H9 (cell line): ENCODE results near the gene ZNF560. TPM values are rescaled to one million over a fixed set of nuclear protein-coding genes. Genes with fewer than 3 reads are reported as not detected.

Source experiments
- DNase-seq: peaks from one replicate; pipeline ENCODE4 v3.0.0-alpha.2; 2017
- H2AFZ ChIP-seq: one replicate; pipeline ENCODE4 v1.6.1; 2013; ENCODE audit warnings: mild to moderate bottlenecking, low read length, control low read depth, moderate library complexity
- H2AK5ac ChIP-seq: 2 replicates; pipeline ENCODE4 v1.6.1; 2013; ENCODE audit warnings: low read length, control low read depth, mixed read lengths; ENCODE audit not compliant: insufficient read length
- H2BK120ac ChIP-seq: one replicate; pipeline ENCODE4 v1.6.1; 2013; ENCODE audit warnings: low read depth, mild to moderate bottlenecking, low read length, control low read depth, inconsistent platforms; ENCODE audit not compliant: poor library complexity, severe bottlenecking
- H2BK12ac ChIP-seq: 2 replicates; pipeline ENCODE4 v1.6.1; 2013; ENCODE audit warnings: low read length, control low read depth, mixed read lengths, low read depth; ENCODE audit not compliant: insufficient read length
- H2BK15ac ChIP-seq: 2 replicates; pipeline ENCODE4 v1.6.1; 2013; ENCODE audit warnings: low read depth, low read length, control low read depth
- H2BK20ac ChIP-seq: one replicate; pipeline ENCODE4 v1.6.1; 2013; ENCODE audit warnings: low read depth, mild to moderate bottlenecking, low read length, control low read depth, inconsistent platforms; ENCODE audit not compliant: poor library complexity, severe bottlenecking
- H2BK5ac ChIP-seq: 2 replicates; pipeline ENCODE4 v1.6.1; 2013; ENCODE audit warnings: low read length, control low read depth, mixed read lengths; ENCODE audit not compliant: insufficient read length
- H3K14ac ChIP-seq: 2 replicates; pipeline ENCODE4 v1.6.1; 2013; ENCODE audit warnings: low read length, control low read depth; ENCODE audit not compliant: insufficient read depth
- H3K18ac ChIP-seq: 2 replicates; pipeline ENCODE4 v1.6.1; 2013; ENCODE audit warnings: low read depth, mild to moderate bottlenecking, mixed read lengths, low read length, control low read depth; ENCODE audit not compliant: insufficient read length
- H3K23ac ChIP-seq: 2 replicates; pipeline ENCODE4 v1.6.1; 2013; ENCODE audit warnings: low read length, control low read depth, mixed read lengths, low read depth; ENCODE audit not compliant: insufficient read length
- H3K23me2 ChIP-seq: 2 replicates; pipeline ENCODE4 v1.6.1; 2013; ENCODE audit warnings: low read depth, mild to moderate bottlenecking, mixed read lengths, low read length, control low read depth; ENCODE audit not compliant: insufficient read length, poor library complexity, severe bottlenecking
- H3K27ac ChIP-seq: 2 replicates; pipeline ENCODE4 v1.5.1; 2013; ENCODE audit warnings: low read length, control low read depth, mixed read lengths, low read depth; ENCODE audit not compliant: insufficient read length
- H3K27me3 ChIP-seq: 2 replicates; pipeline ENCODE4 v1.6.1; 2013; ENCODE audit warnings: low read length, control low read depth, inconsistent platforms; ENCODE audit not compliant: insufficient read depth
- H3K4ac ChIP-seq: 2 replicates; pipeline ENCODE4 v1.6.1; 2013; ENCODE audit warnings: low read depth, mild to moderate bottlenecking, control low read depth, inconsistent platforms, low read length, moderate library complexity
- H3K4me1 ChIP-seq: 2 replicates; pipeline ENCODE4 v1.6.1; 2013; ENCODE audit warnings: low read length, control low read depth, inconsistent platforms; ENCODE audit not compliant: insufficient read depth
- H3K4me2 ChIP-seq: 2 replicates; pipeline ENCODE4 v1.6.1; 2013; ENCODE audit warnings: low read length, control low read depth, mixed read lengths; ENCODE audit not compliant: insufficient read length, insufficient read depth
- H3K56ac ChIP-seq: 2 replicates; pipeline ENCODE4 v1.6.1; 2013; ENCODE audit warnings: low read depth, mild to moderate bottlenecking, mixed read lengths, low read length, control low read depth; ENCODE audit not compliant: insufficient read length
- H3K79me1 ChIP-seq: 2 replicates; pipeline ENCODE4 v1.6.1; 2013; ENCODE audit warnings: low read depth, mild to moderate bottlenecking, moderate library complexity, low read length, control low read depth, inconsistent platforms; ENCODE audit not compliant: insufficient read depth, poor library complexity, severe bottlenecking
- H3K79me2 ChIP-seq: 2 replicates; pipeline ENCODE4 v1.6.1; 2013; ENCODE audit warnings: low read length, control low read depth, inconsistent platforms; ENCODE audit not compliant: insufficient read depth
- H3K9ac ChIP-seq: 2 replicates; pipeline ENCODE4 v1.6.1; 2013; ENCODE audit warnings: low read length, control low read depth, mixed read lengths; ENCODE audit not compliant: insufficient read length; ENCODE audit errors: extremely low read depth
- H3K9me3 ChIP-seq: one replicate; pipeline ENCODE4 v1.6.1; 2013; ENCODE audit warnings: low read depth, low read length, inconsistent platforms; ENCODE audit not compliant: control insufficient read depth
- H3T11ph ChIP-seq: one replicate; pipeline ENCODE4 v1.6.1; 2013; ENCODE audit warnings: mild to moderate bottlenecking, low read length, control low read depth, inconsistent platforms
- H4K20me1 ChIP-seq: one replicate; pipeline ENCODE4 v1.6.1; 2013; ENCODE audit not compliant: control insufficient read depth, insufficient read length, insufficient read depth
- H4K5ac ChIP-seq: 2 replicates; pipeline ENCODE4 v1.6.1; 2013; ENCODE audit warnings: low read depth, mild to moderate bottlenecking, mixed read lengths, low read length, control low read depth; ENCODE audit not compliant: insufficient read length
- H4K8ac ChIP-seq: replicated peaks from 2 replicates; pipeline ENCODE4 v1.6.1; 2013; ENCODE audit warnings: low read length, control low read depth, mixed read lengths, low read depth; ENCODE audit not compliant: insufficient read length
- H4K91ac ChIP-seq: 2 replicates; pipeline ENCODE4 v1.6.1; 2013; ENCODE audit warnings: low read depth, mild to moderate bottlenecking, moderate library complexity, mixed read lengths, low read length, control low read depth; ENCODE audit not compliant: insufficient read length
- H3K27ac Mint-ChIP-seq, 3 experiments: 2 replicates in 2 of 3; 3 replicates in 1 of 3; pipeline ENCODE4 v1.8.0; 2020 to 2021; ENCODE audit warnings: mixed read lengths in 3 of 3, mild to moderate bottlenecking in 1 of 3, moderate library complexity in 1 of 3
- H3K27me3 Mint-ChIP-seq: 2 replicates; pipeline ENCODE4 v1.8.0; 2021; ENCODE audit warnings: low read depth, mild to moderate bottlenecking, moderate library complexity, mixed read lengths
- H3K36me3 Mint-ChIP-seq, 3 experiments: 2 replicates in 2 of 3; 3 replicates in 1 of 3; pipeline ENCODE4 v1.8.0; 2020 to 2021; ENCODE audit warnings: low read depth in 3 of 3, mixed read lengths in 3 of 3; ENCODE audit not compliant: insufficient read depth in 1 of 3
- H3K4me1 Mint-ChIP-seq, 2 experiments: 2 replicates each; pipeline ENCODE4 v1.8.0; 2020; ENCODE audit warnings: mixed read lengths in 2 of 2
- H3K4me3 Mint-ChIP-seq, 2 experiments: 2 replicates in 1 of 2; 3 replicates in 1 of 2; pipeline ENCODE4 v1.8.0; 2020 to 2021; ENCODE audit warnings: mild to moderate bottlenecking in 2 of 2, mixed read lengths in 2 of 2, moderate library complexity in 1 of 2
- H3K9me3 Mint-ChIP-seq, 2 experiments: 2 replicates in 1 of 2; 3 replicates in 1 of 2; pipeline ENCODE4 v1.8.0; 2020; ENCODE audit warnings: mild to moderate bottlenecking in 2 of 2, mixed read lengths in 2 of 2, moderate library complexity in 1 of 2
- WGBS: extraction: QIAGEN DNeasy Blood & Tissue Kit; methylation state at CpG from one replicate; pipeline ENCODE4 v1.1.7; 2013; ENCODE audit warnings: missing lambda C conversion rate, low lambda C conversion rate, mixed read lengths; ENCODE audit not compliant: insufficient read length; ENCODE audit errors: extremely low coverage; 5-methylcytosine and 5-hydroxymethylcytosine counted together
- total RNA-seq: library from RNA; stranded (reverse); gene quantifications from 2 replicates; pipeline ENCODE4 v1.2.1, GENCODE V29; 2021
- TF ChIP-seq, protein P1 (sequence below): fragments of 200-600 bp; sonication (generic); conservative IDR thresholded peaks from 3 replicates; pipeline ENCODE4 v1.8.0; 2021; ENCODE audit warnings: antibody characterized with exemption, mild to moderate bottlenecking

Gene ZNF560
- total RNA-seq, 1 experiment from 2014 or later, result not detected

DNA sequence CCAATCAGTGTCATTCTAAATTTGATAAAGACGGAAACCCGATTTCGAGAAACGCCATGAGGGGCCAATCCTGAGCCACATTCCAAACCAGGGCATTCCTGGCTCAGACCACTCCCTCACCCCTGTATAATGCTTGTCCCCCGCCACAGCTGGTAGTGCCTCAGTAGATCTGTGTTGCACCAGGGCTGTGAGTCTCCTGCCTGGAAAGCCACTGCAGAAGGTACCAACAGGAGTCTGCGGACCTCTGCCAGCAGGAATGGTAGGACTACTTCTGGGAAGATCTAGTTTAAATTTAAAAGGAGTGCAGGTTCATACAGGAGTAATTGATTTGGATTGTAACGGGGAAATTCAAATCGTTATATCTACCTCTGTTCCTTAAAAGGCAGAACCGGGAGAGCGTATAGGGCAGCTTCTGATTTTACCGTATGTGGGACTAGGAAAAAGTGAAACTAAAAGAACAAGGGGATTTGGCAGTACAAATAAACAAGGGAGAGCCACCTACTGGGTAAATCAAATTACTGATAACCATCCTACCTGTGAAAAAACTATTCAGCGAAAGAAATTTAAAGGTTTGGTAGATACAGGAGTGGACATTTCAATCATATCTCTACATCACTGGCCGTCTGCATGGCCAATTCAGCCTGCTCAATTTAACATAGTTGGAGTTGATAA is 42.3 kb downstream of the ZNF560 start:
- Histone ChIP-seq H3K4me2 (no peak overlapping the region), H3K18ac (no peak overlapping the region), H3K4ac (no peak overlapping the region), H2AK5ac (no peak overlapping the region), H3K14ac (no peak overlapping the region), H3K4me1 (no peaks in the 10 kb centered on the region), H2BK5ac (no peak overlapping the region), H3K9ac (no peak overlapping the region), H3K23me2 (no peaks in the 10 kb centered on the region), H3K79me1 (no peaks in the 10 kb centered on the region), H4K5ac (no peak overlapping the region), H3K27me3 (no peaks in the 10 kb centered on the region), H3K79me2 (no peaks in the 10 kb centered on the region), H4K8ac (no peak overlapping the region), H3K27ac (no peak overlapping the region), H3T11ph (no peak overlapping the region), H3K56ac (no peak overlapping the region), H2BK12ac (no peak overlapping the region), H2BK20ac (no peak overlapping the region), H2BK15ac (no peak overlapping the region), H2BK120ac (no peak overlapping the region), H3K23ac (no peak overlapping the region), H3K9me3 (peaks cover 81% of the 10 kb centered on the region), H2AFZ (no peak overlapping the region), H4K20me1 (no peaks in the 10 kb centered on the region), H4K91ac (no peak overlapping the region)
- Mint-ChIP-seq H3K36me3 (peaks cover 18 to 41% (median 19%) of the 10 kb centered on the region in 3 experiments), H3K27me3 (peaks cover 1% of the 10 kb centered on the region; the same call in 1 of the 2 replicates), H3K9me3 (peaks cover 91 to 97% of the 10 kb centered on the region in 2 experiments), H3K27ac (no peak overlapping the region), H3K4me1 (no peaks in the 10 kb centered on the region), H3K4me3 (no peak overlapping the region)
- TF ChIP-seq, protein P1, sequence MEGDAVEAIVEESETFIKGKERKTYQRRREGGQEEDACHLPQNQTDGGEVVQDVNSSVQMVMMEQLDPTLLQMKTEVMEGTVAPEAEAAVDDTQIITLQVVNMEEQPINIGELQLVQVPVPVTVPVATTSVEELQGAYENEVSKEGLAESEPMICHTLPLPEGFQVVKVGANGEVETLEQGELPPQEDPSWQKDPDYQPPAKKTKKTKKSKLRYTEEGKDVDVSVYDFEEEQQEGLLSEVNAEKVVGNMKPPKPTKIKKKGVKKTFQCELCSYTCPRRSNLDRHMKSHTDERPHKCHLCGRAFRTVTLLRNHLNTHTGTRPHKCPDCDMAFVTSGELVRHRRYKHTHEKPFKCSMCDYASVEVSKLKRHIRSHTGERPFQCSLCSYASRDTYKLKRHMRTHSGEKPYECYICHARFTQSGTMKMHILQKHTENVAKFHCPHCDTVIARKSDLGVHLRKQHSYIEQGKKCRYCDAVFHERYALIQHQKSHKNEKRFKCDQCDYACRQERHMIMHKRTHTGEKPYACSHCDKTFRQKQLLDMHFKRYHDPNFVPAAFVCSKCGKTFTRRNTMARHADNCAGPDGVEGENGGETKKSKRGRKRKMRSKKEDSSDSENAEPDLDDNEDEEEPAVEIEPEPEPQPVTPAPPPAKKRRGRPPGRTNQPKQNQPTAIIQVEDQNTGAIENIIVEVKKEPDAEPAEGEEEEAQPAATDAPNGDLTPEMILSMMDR, result no peak
- no CpG with 5 or more reads among the region's 13 CpGs for whole genome bisulfite sequencing
- DNase-seq, result no peak
